ENCODE data around the gene CDKN2D. TPM values are rescaled to one million over a fixed set of nuclear protein-coding genes. Genes with fewer than 3 reads are reported as not detected.
"Not testable (repeated sequence)": the region's sequence is repeated elsewhere in the genome, so short reads cannot be mapped to it uniquely, and the experiment has no call there.

CDKN2D gene
- total RNA-seq, 1 donor from 2014 or later: 13.1 TPM

DNA sequence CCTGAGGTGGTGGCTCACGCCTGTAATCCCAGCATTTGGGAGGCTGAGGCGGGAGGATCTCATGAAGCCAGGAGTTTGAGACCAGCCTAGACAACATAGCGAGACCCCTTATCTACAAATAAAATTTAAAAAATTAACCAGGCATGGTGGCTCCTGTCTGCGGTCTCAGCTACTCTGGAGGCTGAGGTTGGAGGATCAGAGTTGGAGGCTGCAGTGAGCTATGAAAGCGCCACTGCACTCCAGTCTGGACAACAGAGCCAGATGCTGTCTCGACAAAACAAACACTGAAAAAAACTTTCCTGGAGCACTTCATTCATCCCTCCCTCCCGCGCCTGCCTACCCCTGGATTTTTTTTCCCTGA lies 25.7 kb downstream of the CDKN2D start:
- no peak for ATAC-seq
- no peaks in the 10 kb centered on the region for H3K9me3 ChIP-seq
- peaks cover 25% of the 10 kb centered on the region for H3K36me3 ChIP-seq

DNA sequence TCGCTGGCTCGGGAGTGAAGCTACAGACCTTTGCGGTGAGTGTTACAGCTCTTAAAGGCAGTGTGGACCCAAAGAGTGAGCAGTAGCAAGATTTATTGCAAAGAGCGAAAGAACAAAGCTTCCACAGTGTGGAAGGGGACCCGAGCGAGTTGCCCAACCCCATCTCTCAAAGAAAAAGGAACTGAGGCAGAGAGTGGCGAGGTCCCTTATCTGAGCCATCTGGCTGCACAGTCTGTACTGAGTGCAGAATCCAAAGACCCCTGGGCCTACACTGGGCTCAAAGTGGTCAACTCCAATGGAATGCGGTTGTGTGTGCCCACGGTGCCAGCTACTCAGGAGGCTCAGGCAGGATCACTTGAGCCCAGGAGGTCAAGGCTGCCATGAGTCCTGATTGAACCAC lies 29.8 kb downstream of the CDKN2D start:
- H3K4me1 ChIP-seq; H3K4me3 ChIP-seq; H3K27me3 ChIP-seq (ENCODE audit: low read depth); ATAC-seq; intact Hi-C loops (cut with DNase I); H3K36me3 ChIP-seq; H3K27ac ChIP-seq; DNase-seq; H3K9me3 ChIP-seq: not testable (repeated sequence)

More for the DNA sequence above, 25.7 kb downstream of the CDKN2D start:
- DNase-seq: no peak
- H3K27me3 ChIP-seq (ENCODE audit: low read depth): no peaks in the 10 kb centered on the region
- H3K4me1 ChIP-seq: peaks cover 19% of the 10 kb centered on the region
- H3K27ac ChIP-seq: peak overlapping the region; percentile 91
- intact Hi-C loops (cut with DNase I): no loop called here
- TF ChIP-seq, protein P1, sequence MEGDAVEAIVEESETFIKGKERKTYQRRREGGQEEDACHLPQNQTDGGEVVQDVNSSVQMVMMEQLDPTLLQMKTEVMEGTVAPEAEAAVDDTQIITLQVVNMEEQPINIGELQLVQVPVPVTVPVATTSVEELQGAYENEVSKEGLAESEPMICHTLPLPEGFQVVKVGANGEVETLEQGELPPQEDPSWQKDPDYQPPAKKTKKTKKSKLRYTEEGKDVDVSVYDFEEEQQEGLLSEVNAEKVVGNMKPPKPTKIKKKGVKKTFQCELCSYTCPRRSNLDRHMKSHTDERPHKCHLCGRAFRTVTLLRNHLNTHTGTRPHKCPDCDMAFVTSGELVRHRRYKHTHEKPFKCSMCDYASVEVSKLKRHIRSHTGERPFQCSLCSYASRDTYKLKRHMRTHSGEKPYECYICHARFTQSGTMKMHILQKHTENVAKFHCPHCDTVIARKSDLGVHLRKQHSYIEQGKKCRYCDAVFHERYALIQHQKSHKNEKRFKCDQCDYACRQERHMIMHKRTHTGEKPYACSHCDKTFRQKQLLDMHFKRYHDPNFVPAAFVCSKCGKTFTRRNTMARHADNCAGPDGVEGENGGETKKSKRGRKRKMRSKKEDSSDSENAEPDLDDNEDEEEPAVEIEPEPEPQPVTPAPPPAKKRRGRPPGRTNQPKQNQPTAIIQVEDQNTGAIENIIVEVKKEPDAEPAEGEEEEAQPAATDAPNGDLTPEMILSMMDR (IDR thresholded peaks at IDR 0.05): no peak
- peak overlapping the region; percentile 88 for H3K4me3 ChIP-seq

DNA sequence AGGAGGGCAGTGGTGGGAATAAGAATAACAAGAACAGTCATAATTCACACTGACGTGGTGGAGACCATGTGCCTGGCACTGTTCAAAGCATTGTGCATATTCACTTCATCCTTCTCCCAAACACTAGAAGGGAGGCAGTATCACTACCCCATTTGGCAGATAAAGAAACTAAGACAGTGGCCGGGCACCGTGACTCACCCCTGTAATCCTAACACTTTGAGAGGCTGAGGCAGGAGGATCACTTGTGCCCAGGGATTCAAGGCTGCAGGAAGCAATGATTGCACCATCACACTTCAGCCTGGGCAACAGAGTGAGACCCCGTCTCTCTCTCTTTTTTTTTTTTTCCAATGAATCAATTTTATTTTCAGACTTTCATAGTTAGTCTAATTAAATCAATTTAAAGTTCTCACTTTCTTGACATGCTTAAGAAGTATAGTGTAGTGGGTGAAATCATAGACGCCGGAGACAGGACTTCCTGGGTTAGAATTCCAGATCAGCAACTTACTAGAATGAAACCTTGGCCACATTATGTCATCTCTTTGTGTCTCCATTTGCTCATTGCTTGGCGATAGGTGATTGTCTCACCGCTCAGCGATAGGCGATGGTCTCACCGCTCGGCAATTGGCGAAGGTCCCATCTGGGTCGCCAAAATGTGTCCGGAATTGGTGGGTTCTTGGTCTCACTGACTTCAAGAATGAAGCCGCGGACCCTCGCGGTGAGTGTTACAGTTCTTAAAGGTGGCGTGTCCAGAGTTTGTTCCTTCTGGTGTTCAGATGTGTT lies 30.4 kb downstream of the CDKN2D start:
- Histone ChIP-seq H3K27ac (no peak overlapping the region), H3K4me1 (peaks cover 4% of the 10 kb centered on the region), H3K4me3 (no peak overlapping the region), H3K27me3 (ENCODE audit: low read depth) (peaks cover 4% of the 10 kb centered on the region), H3K9me3 (no peaks in the 10 kb centered on the region), H3K36me3 (no peaks in the 10 kb centered on the region)
- DNase-seq (no peak), ATAC-seq (no peak)
- intact Hi-C loops (cut with DNase I): no loop called here
- TF ChIP-seq, protein P1 (IDR thresholded peaks at IDR 0.05): no peak

DNA sequence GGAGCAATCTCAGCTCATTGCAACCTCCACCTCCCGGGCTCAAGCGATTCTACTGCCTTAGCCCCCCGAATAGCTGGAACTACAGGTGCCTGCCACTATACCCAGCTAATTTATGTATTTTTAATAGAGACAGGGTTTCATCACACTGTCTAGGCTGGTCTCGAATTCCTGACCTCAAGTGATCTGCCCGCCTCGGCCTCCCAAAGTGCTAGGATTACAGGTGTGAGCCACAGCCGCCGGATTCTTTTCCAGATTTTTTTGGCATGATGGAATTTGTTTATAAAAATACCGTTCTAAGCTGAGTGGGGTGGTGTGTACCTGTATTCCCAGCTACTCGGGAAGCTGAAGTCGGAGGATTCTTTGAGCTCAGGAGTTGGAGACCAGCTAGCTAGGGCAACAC lies 31.1 kb downstream of the CDKN2D start:
- Histone ChIP-seq H3K36me3 (no peaks in the 10 kb centered on the region), H3K4me3 (no peak overlapping the region), H3K4me1 (no peaks in the 10 kb centered on the region), H3K9me3 (no peaks in the 10 kb centered on the region), H3K27me3 (ENCODE audit: low read depth) (peaks cover 4% of the 10 kb centered on the region), H3K27ac (no peak overlapping the region)
- DNase-seq: no peak
- intact Hi-C loops (cut with DNase I): no loop called here
- TF ChIP-seq, protein P1 (IDR thresholded peaks at IDR 0.05): no peak
- ATAC-seq: no peak

DNA sequence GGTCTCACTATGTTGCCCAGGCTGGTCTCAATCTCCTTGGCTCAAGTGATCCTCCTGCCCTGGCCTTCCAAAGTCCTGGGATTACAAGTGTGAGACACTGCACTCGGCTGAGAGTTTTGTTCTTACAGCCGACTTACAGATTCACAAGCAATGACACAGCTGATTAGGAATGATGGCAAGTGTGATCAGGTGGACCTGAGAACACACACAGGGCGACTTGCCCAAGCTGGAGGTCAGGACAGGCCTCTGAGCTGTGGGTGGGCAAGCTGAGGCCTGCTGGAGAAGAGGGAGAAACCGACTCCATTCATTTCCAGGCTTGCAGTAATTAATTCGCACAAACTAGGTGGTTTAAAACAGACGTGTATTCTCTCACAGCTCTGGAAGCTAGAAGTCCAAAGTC lies 33.2 kb downstream of the CDKN2D start:
- DNase-seq (no peak), ATAC-seq (no peak)
- intact Hi-C loops (cut with DNase I): no loop called here
- no peaks in the 10 kb centered on the region for H3K4me1 ChIP-seq
- no peaks in the 10 kb centered on the region for H3K36me3 ChIP-seq
- peaks cover 4% of the 10 kb centered on the region for H3K27me3 ChIP-seq (ENCODE audit: low read depth)
- H3K4me3 ChIP-seq: no peak overlapping the region
- H3K27ac ChIP-seq: no peak overlapping the region
- TF ChIP-seq, protein P1 (IDR thresholded peaks at IDR 0.05): no peak
- no peaks in the 10 kb centered on the region for H3K9me3 ChIP-seq

DNA sequence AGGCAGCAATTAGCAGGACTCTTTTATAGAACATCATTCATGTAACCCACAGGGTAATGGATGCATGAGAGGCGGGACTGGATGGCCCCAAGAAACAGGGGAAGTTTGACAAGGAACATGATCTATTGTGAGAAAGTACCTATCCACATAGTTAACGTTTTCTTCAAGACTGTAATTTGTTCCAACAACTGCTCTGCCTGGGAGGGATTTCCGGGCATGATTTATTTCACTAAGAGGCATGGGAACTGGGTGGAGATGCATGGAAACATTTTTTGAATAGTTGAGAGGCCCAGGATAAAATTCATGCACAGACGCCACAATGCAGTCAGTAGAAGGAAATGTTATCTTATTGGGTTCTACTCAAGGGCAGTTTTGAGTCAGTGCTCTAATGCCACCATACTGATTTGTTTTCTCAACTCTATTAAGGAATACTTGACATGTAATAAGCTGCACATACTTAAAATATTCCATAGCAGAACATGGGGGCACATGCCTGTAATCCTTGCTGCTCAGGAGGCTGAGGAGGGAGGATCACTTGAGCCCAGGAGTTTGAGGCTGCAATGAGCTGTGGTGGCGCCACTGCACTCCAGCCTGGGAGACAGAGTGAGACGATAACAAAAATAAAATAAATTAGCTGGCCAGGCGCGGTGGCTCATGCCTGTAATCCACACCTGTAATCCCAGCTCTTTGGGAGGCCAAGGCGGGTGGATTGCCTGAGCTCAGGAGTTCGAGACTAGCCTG lies 35.0 kb downstream of the CDKN2D start:
- intact Hi-C loops (cut with DNase I): no loop called here
- Histone ChIP-seq H3K36me3 (no peaks in the 10 kb centered on the region), H3K4me3 (no peak overlapping the region), H3K27me3 (ENCODE audit: low read depth) (peaks cover 4% of the 10 kb centered on the region), H3K4me1 (no peaks in the 10 kb centered on the region), H3K9me3 (no peaks in the 10 kb centered on the region), H3K27ac (no peak overlapping the region)
- TF ChIP-seq, protein P1 (IDR thresholded peaks at IDR 0.05): no peak
- DNase-seq (no peak), ATAC-seq (peak in 1 of 2 donors; percentile 46)
